Measurements from ENCODE around the gene CKAP5. TPM values are rescaled to one million over a fixed set of nuclear protein-coding genes. Genes with fewer than 3 reads are reported as not detected.

The CKAP5 gene
- total RNA-seq, 4 donors from 2014 or later: 27.2 to 37.0 (median 31.6) TPM

GRCh38 chr11:46696212-46696558 is 149.9 kb downstream of the CKAP5 start:
- no peak for TF ChIP-seq CTCF (IDR thresholded peaks at IDR 0.05)
- no peak for DNase-seq (ENCODE audit: low spot score)
- no peak for ATAC-seq (ENCODE audit: low FRiP score)

GRCh38 chr11:46695345-46696211 is 150.5 kb downstream of the CKAP5 start:
- DNase-seq (ENCODE audit: low spot score) (no peak), ATAC-seq (ENCODE audit: low FRiP score) (no peak)
- TF ChIP-seq CTCF (IDR thresholded peaks at IDR 0.05): no peak

GRCh38 chr11:46694607-46695006 is 151.5 kb downstream of the CKAP5 start:
- ATAC-seq (ENCODE audit: low FRiP score) (no peak), DNase-seq (ENCODE audit: low spot score) (no peak)
- no peak for TF ChIP-seq CTCF (IDR thresholded peaks at IDR 0.05)

GRCh38 chr11:46694072-46694471 is 152.0 kb downstream of the CKAP5 start:
- no peak for DNase-seq (ENCODE audit: low spot score)
- no peak for ATAC-seq (ENCODE audit: low FRiP score)
- TF ChIP-seq CTCF (IDR thresholded peaks at IDR 0.05): no peak

GRCh38 chr11:46693597-46694012 is 152.5 kb downstream of the CKAP5 start:
- DNase-seq (ENCODE audit: low spot score) (no peak), ATAC-seq (ENCODE audit: low FRiP score) (no peak)
- TF ChIP-seq CTCF (IDR thresholded peaks at IDR 0.05): no peak

Small RNAs within 50 kb of the gene (small RNA-seq; reads per million reads assigned to genes)
- gene MIR5582: not detected
- not detected for gene RF00573
- 97.2 reads per million, percentile 96 among the genes with 10 or more reads in this experiment for gene SNORD67

Other genes starting within 250 kb of the CKAP5 start
- 1 to 10 TPM; 1.4 to 4.0 (median 2.7) TPM for gene HARBI1, start 229.1 kb downstream of the CKAP5 start, total RNA-seq
- 100 to 1,000 TPM in 1 of 4 donors, 10 to 100 TPM in 3; 73.7 to 137 (median 83.3) TPM for gene ATG13, start 228.7 kb downstream of the CKAP5 start, total RNA-seq
- 10 to 100 TPM; 34.6 to 69.2 (median 42.6) TPM for gene ARHGAP1, start 145.7 kb downstream of the CKAP5 start, total RNA-seq
- 10 to 100 TPM in 1 of 4 donors, 1 to 10 TPM in 3; 4.3 to 12.2 (median 7.9) TPM for gene ZNF408, start 145.2 kb downstream of the CKAP5 start, total RNA-seq
- gene F2, start 127.1 kb downstream of the CKAP5 start, total RNA-seq: not detected
- gene LRP4, start 72.3 kb upstream of the CKAP5 start, total RNA-seq: 1 to 10 TPM; 1.6 to 4.3 (median 3.3) TPM
- gene CSTPP1, start 90.5 kb upstream of the CKAP5 start, total RNA-seq: 10 to 100 TPM in 2 of 4 donors, 1 to 10 TPM in 2; 9.8 to 14.3 (median 11.1) TPM